Heart right ventricle (tissue), 16 donors: ENCODE data around the gene EPB41L2. TPM values are rescaled to one million over a fixed set of nuclear protein-coding genes. Genes with fewer than 3 reads are reported as not detected.

ENCODE experiments used
- ATAC-seq, 8 donors: fragments of 200-7000 bp; cut with Tn5 transposase; one replicate each; pipeline ENCODE4 v1.9.1; 2020; ENCODE audit warnings: mild to moderate bottlenecking in 8 of 8, moderate library complexity in 8 of 8, moderate number of reproducible peaks in 1 of 8
- DNase-seq, 2 donors: peaks; one replicate each; pipeline ENCODE4 v3.0.0-alpha.2; 2020
- H3K27ac ChIP-seq, 10 donors: fragments of 200-600 bp; sonication (generic) in 2 of 10; one replicate each; pipeline versions ENCODE4 v1.5.0 to v1.8.0; 2020 to 2022; ENCODE audit warnings: mild to moderate bottlenecking in 3 of 10
- H3K27me3 ChIP-seq, 7 donors: fragments of 200-600 bp; one replicate each; pipeline ENCODE4 v1.8.0; 2021 to 2022; ENCODE audit warnings: mild to moderate bottlenecking in 2 of 7
- H3K36me3 ChIP-seq, 9 donors: fragments of 200-600 bp; sonication (generic) in 1 of 9; one replicate each; pipeline versions ENCODE4 v1.5.0 to v1.8.0; 2020 to 2022; ENCODE audit warnings: mild to moderate bottlenecking in 2 of 9
- H3K4me1 ChIP-seq, 9 donors: fragments of 200-600 bp; sonication (generic) in 1 of 9; one replicate each; pipeline versions ENCODE4 v1.5.0 to v1.8.0; 2020 to 2022; ENCODE audit warnings: mild to moderate bottlenecking in 4 of 9
- H3K4me3 ChIP-seq, 10 donors: fragments of 200-600 bp; sonication (generic) in 2 of 10; one replicate each; pipeline versions ENCODE4 v1.5.0 to v1.8.0; 2020 to 2022; ENCODE audit warnings: mild to moderate bottlenecking in 7 of 10, moderate library complexity in 2 of 10
- H3K9me3 ChIP-seq, 11 donors: fragments of 200-600 bp in 10 of 11; sonication (generic) in 2 of 11; one replicate each; pipeline versions ENCODE4 v1.5.0 to v1.8.0; 2013 to 2022; ENCODE audit warnings: mild to moderate bottlenecking in 2 of 11, control low read depth in 1 of 11, moderate library complexity in 1 of 11
- WGBS, 2 donors: extraction: QIAGEN DNeasy Blood & Tissue Kit; methylation state at CpG; one replicate each; pipeline ENCODE4 v1.1.7; 2013; ENCODE audit warnings: inconsistent platforms in 1 of 2; 5-methylcytosine and 5-hydroxymethylcytosine counted together
- intact Hi-C, 10 donors: fragments of 100-400 bp; cut with DNase I; formaldehyde crosslinking; loops; one replicate each; pipeline versions ENCODE4 v1.11.1 to v1.14.2; 2022
- polyA plus RNA-seq, 2 donors: library from polyadenylated mRNA; stranded (reverse); fragments of 200-250 nt; gene quantifications; one replicate each; pipeline ENCODE4 v1.2.3, GENCODE V29; 2013
- total RNA-seq, 10 donors: library from RNA; stranded (reverse); fragmentation: NEBNext Ultra II Directional in 3 of 10; extraction: Animal tissue kit (Norgen Biotek cat#: 25700) in 3 of 10; gene quantifications; one replicate each; pipeline versions ENCODE4 v1.2.1 to v1.2.4, GENCODE V29; 2021 to 2023
- TF ChIP-seq, protein P1 (sequence below), 9 donors: fragments of 200-600 bp; sonication (generic) in 2 of 9; IDR thresholded peaks; one replicate each; pipeline versions ENCODE4 v1.5.0 to v1.8.0; 2021 to 2022; ENCODE audit warnings: antibody characterized with exemption in 9 of 9, mild to moderate bottlenecking in 5 of 9, moderate library complexity in 1 of 9
- donor health status: Arrhythmogenic right ventricular cardiomyopathy.
- donor health status: ischemic (EF 13 %, LVEDD 7.1; RV severe dilation, severe dysfunction).
- donor health status: healthy with polysubstance abuse.
- donor health status: DM: no; HTN: yes; CAD: no.
- donor health status: DM: no; HTN: no; CAD: no.
- donor health status: ischemic (EF 25% LVEDD 6.9; RV normal size, moderate dysfunction).
- donor health status: ischemic (EF 25% LVEDD 5.7; RV mildly dilated, moderate dysfunction).
- donor health status: healthy.
- donor health status: DM: yes; HTN: yes; CAD: no.
- donor health status: Ischemic cardiomyopathy.
- donor health status: ischemic (EF 35%, LVEDD 5.7; RV mildly dilated, moderate dysfunction).
- donor health status: nonischemic (EF 11% LVEDD 7.7; RV severe dilation, severe dysfunction).
- donor health status: DM: yes; HTN: yes; CAD: no.
- donor health status: PGD.
- donor health status: ischemic (EF 29% LVEDD 5.4; RV normal size, mild dysfunction).
- donor health status: nonischemic (EF 23%, LVEDD 6.1; RV moderate dilation, normal function).

EPB41L2 gene
- total and polyA plus RNA-seq, 12 donors, result 18.0 to 98.6 (median 55.1) TPM

DNA sequence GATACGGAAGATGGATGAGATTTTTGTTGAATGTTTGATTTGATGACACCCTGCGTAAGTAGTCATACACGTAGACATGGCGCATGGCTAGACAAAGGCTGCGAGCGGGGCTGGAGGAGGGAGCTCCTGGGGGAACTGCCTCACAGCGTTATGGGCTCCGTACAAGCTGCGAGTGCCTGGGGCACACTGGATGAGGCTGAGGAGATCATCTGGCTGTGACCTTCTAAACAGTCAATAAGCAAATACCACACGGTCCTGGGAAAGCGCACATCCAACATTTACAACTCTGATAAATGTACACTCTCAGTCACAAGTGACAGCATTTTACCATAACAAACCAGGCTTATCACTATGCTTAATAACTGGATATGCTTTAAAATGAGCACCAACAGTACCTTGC is 198.7 kb downstream of the EPB41L2 start:
- Histone ChIP-seq H3K9me3 (no peaks in the 10 kb centered on the region), H3K27ac (no peak overlapping the region), H3K36me3 (peaks cover 0 to 93% (median 26%) of the 10 kb centered on the region in 9 donors), H3K4me1 (no peaks in the 10 kb centered on the region), H3K4me3 (no peak overlapping the region), H3K27me3 (no peaks in the 10 kb centered on the region)
- DNase-seq (no peak), ATAC-seq (no peak)
- intact Hi-C loops, result no loop called here
- TF ChIP-seq, protein P1, sequence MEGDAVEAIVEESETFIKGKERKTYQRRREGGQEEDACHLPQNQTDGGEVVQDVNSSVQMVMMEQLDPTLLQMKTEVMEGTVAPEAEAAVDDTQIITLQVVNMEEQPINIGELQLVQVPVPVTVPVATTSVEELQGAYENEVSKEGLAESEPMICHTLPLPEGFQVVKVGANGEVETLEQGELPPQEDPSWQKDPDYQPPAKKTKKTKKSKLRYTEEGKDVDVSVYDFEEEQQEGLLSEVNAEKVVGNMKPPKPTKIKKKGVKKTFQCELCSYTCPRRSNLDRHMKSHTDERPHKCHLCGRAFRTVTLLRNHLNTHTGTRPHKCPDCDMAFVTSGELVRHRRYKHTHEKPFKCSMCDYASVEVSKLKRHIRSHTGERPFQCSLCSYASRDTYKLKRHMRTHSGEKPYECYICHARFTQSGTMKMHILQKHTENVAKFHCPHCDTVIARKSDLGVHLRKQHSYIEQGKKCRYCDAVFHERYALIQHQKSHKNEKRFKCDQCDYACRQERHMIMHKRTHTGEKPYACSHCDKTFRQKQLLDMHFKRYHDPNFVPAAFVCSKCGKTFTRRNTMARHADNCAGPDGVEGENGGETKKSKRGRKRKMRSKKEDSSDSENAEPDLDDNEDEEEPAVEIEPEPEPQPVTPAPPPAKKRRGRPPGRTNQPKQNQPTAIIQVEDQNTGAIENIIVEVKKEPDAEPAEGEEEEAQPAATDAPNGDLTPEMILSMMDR (IDR thresholded peaks at IDR 0.05), result no peak
- 93 to 95% methylated on average over 11 of the region's 11 CpGs for WGBS, 2 donors

DNA sequence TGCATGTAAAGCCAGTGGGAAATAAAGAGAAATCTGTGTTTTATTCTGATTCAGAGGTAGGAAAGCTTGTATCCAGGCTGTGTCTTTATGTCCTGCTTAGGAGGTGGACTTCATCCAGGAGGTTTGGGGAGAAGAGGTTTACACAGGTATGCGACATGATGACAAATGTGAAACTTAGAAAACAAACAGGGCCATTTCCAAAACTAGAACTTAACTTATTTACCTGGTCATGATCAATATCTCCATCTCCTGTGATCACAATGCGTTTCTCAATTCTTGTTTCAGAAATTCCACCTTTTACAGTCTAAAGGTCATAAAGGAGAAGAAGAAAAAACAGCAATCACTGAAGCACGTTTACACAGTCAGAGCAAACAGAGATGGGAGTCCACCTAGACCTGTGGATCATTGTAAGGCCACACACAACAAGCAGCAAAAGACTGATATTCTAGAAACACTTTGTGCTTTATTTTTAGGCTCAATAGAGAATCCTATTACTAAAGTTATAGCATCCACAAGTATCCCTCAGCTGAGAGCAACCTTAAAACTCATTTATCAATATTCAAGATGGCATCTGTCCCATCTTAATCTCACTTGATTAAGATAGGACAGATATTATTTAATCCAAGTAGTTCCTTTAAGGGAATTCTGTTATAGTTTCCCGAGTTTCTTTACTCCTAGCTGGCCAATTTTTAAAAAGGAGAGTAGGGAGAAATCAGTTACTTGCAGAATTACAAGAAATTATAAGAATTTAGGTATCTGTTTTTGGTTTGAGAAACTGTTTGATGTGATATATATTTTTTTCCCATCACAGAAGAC is 199.4 kb downstream of the EPB41L2 start:
- Histone ChIP-seq H3K9me3 (no peaks in the 10 kb centered on the region), H3K4me3 (no peak overlapping the region), H3K27ac (no peak overlapping the region), H3K36me3 (peaks cover 0 to 92% (median 24%) of the 10 kb centered on the region in 9 donors), H3K4me1 (no peaks in the 10 kb centered on the region), H3K27me3 (no peaks in the 10 kb centered on the region)
- ATAC-seq (no peak), DNase-seq (no peak)
- intact Hi-C loops, result no loop called here
- TF ChIP-seq, protein P1 (IDR thresholded peaks at IDR 0.05), result no peak
- WGBS, 2 donors, result 89 to 93% methylated on average over 4 of the region's 4 CpGs

DNA sequence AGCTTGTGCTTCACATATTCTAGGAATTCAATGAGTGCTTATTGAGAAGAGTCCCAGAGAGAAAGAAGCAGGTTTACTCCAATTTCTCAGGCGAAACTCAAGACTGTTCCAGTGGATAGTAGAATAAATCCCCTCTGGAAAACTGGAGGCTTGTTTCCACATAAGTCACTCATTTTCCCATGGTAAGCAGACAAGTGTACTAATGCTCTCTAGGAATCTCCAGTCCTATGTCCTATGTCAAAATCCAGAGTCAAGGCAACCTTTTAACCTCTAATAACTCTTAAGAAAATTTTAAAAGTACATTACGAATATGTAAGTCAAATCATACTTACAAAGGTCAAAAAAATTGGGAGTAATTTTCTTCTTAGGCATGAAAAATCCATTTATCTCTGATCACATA is 200.7 kb downstream of the EPB41L2 start:
- Histone ChIP-seq H3K4me3 (no peak overlapping the region), H3K27ac (no peak overlapping the region), H3K36me3 (peaks cover 0 to 99% (median 24%) of the 10 kb centered on the region in 9 donors), H3K27me3 (no peaks in the 10 kb centered on the region), H3K9me3 (no peaks in the 10 kb centered on the region), H3K4me1 (no peaks in the 10 kb centered on the region)
- TF ChIP-seq, protein P1 (IDR thresholded peaks at IDR 0.05), result no peak
- intact Hi-C loops, result no loop called here
- no peak for DNase-seq
- ATAC-seq, result no peak
- WGBS, 2 donors, result 94 to 97% methylated on average over 2 of the region's 2 CpGs

DNA sequence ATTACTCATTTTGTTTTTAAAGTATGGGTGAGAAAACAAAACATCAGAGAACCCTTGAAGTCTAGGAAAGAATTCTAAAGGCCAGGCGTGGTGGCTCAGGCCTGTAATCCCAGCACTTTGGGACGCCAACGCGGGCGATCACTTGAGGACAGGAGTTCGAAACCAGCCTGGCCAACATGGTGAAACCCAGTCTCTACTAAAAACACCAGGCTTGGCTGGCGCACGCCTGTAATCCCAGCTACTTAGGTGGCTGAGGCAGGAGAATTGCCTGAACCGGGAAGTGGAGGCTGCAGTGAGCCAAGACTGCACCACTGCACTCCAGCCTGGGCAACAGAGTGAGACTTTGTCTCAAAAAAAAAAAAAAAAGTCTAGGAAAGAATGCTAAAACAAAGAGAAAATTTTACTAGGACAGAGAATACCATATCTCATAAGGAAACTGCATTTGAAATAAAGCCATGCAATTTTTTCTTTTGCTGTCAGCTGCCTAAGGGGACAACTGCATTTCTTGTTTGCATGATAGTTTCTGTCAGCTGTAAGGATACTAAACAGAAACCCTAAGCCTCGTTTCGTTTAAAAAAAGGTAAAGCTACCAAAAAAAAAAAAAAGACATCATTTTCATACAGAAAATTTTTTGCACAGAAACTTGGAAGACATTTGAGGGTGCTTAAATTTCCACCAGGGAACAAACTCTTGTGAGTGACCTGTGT is 203.7 kb downstream of the EPB41L2 start:
- no peak overlapping the region for H3K4me3 ChIP-seq
- H3K4me1 ChIP-seq, result no peaks in the 10 kb centered on the region
- peaks cover 0 to 4% (median 0%) of the 10 kb centered on the region in 11 donors for H3K9me3 ChIP-seq
- no peaks in the 10 kb centered on the region for H3K27me3 ChIP-seq
- intact Hi-C loops, result no loop called here
- ATAC-seq, result no peak
- TF ChIP-seq, protein P1 (IDR thresholded peaks at IDR 0.05), result no peak
- no peak overlapping the region for H3K27ac ChIP-seq
- DNase-seq, result no peak
- WGBS, 2 donors, result 91 to 92% methylated on average over 11 of the region's 11 CpGs
- peaks cover 0 to 97% (median 11%) of the 10 kb centered on the region in 9 donors for H3K36me3 ChIP-seq
